COLO668 (cell line): Measurements from ENCODE around the gene MAGT1.
A peak's percentile ranks its signal among the peaks of the same experiment; 100 is the strongest.
"Not testable (repeated sequence)": the region's sequence is repeated elsewhere in the genome, so short reads cannot be mapped to it uniquely, and the experiment has no call there.

Experiments
- DNase-seq: peaks from one replicate; lab custom pipeline; 2025; ENCODE audit not compliant: unreplicated experiment; lab: John Stamatoyannopoulos, UW

MAGT1 gene

GRCh38 chrX:77894921-77895886, at the start of gene MAGT1:
MAGT1 (minus strand) TSS chrX:77895435; CDS start chrX:77895410, 25 bp downstream.
- peak; percentile 91 for DNase-seq

- DNase-seq = not testable (repeated sequence)
Measured at GRCh38 chrX:77945031-77945430, 49.8 kb upstream of the MAGT1 start.

GRCh38 chrX:77938083-77938680, 42.9 kb upstream of the MAGT1 start:
- DNase-seq = no peak

- no peak for DNase-seq
Measured at GRCh38 chrX:77937291-77937690, 42.1 kb upstream of the MAGT1 start.

- no peak for DNase-seq
Measured at GRCh38 chrX:77936299-77936698, 41.1 kb upstream of the MAGT1 start.

GRCh38 chrX:77935886-77936285, 40.7 kb upstream of the MAGT1 start:
- DNase-seq = no peak

- no peak for DNase-seq
Measured at GRCh38 chrX:77930581-77930980, 35.3 kb upstream of the MAGT1 start.

- DNase-seq = no peak
Measured at GRCh38 chrX:77925764-77926163, 30.5 kb upstream of the MAGT1 start.

- DNase-seq = no peak
Measured at GRCh38 chrX:77924320-77924859, 29.2 kb upstream of the MAGT1 start.

GRCh38 chrX:77922787-77923186, 27.6 kb upstream of the MAGT1 start:
- no peak for DNase-seq

GRCh38 chrX:77919370-77919769, 24.1 kb upstream of the MAGT1 start:
- DNase-seq = not testable (repeated sequence)

GRCh38 chrX:77918568-77918967, 23.3 kb upstream of the MAGT1 start:
- no peak for DNase-seq

- no peak for DNase-seq
Measured at GRCh38 chrX:77917294-77917933, 22.2 kb upstream of the MAGT1 start.

GRCh38 chrX:77910108-77910840, 15.0 kb upstream of the MAGT1 start, which contains the start of gene ATP7A:
ATP7A (plus strand) TSS chrX:77910693; CDS start chrX:77971642, 60,949 bp downstream.
- DNase-seq = peak; percentile 93

GRCh38 chrX:77901506-77901905, 6.3 kb upstream of the MAGT1 start:
- no peak for DNase-seq

GRCh38 chrX:77900688-77901087, 5.5 kb upstream of the MAGT1 start:
- DNase-seq = no peak

- DNase-seq = peak; percentile 68
Measured at GRCh38 chrX:77899081-77899828, 4.0 kb upstream of the MAGT1 start, which contains the start of gene COX7B. COX7B (plus strand) TSS chrX:77899468; CDS start chrX:77899554, 86 bp downstream.

- no peak for DNase-seq
Measured at GRCh38 chrX:77893713-77894112, 1.5 kb downstream of the MAGT1 start.

GRCh38 chrX:77892887-77893286, 2.3 kb downstream of the MAGT1 start:
- DNase-seq = no peak

- DNase-seq = not testable (repeated sequence)
Measured at GRCh38 chrX:77881418-77881817, 13.8 kb downstream of the MAGT1 start.
